Measurements from ENCODE around the gene CACNB2. TPM values are rescaled to one million over a fixed set of nuclear protein-coding genes. Genes with fewer than 3 reads are reported as not detected.
"Not testable (repeated sequence)": the region's sequence is repeated elsewhere in the genome, so short reads cannot be mapped to it uniquely, and the experiment has no call there.

CACNB2 gene
- total and polyA plus RNA-seq, 5 donors = 13.1 to 51.1 (median 41.0) TPM

GRCh38 chr10:18423058-18423637 lies 282.9 kb downstream of the CACNB2 start:
- intact Hi-C loops (cut with DNase I) = no loop called here
- no peaks in the 10 kb centered on the region for H3K27me3 ChIP-seq (ENCODE audit: control insufficient read depth, insufficient read depth)
- DNase-seq (no peak), ATAC-seq (no peak)
- no peak overlapping the region for H3K27ac ChIP-seq (ENCODE audit: low read length)
- 31% methylated on average over 4 of the region's 4 CpGs for WGBS
- no peak overlapping the region for H3K4me3 ChIP-seq (ENCODE audit: low read length)
- H3K9me3 ChIP-seq (ENCODE audit: control insufficient read depth, low read length) = no peaks in the 10 kb centered on the region
- H3K4me1 ChIP-seq (ENCODE audit: control insufficient read depth, insufficient read depth, low read length) = no peaks in the 10 kb centered on the region

DNA sequence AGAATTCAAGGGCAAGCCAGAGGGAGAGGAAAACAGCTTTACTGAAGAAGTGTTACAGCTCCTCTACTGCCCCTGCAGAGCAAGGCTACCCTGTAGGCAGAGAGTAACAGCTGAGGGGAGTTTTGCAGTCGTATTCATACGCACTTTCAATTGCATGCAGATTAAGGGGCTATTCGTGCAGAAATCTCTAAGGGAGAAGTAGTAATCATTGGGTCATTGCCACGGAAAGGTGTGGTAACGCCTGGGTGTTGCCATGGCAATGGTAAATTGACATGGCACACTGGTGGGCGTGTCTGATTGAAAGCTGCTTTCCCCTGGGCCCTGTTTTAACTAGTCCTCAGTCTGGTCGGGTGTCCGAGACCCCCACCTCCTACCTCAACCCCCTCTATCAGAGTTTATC lies 284.0 kb downstream of the CACNB2 start:
- peak in 1 of 2 donors; percentile 25 for ATAC-seq
- intact Hi-C loops (cut with DNase I) = no loop called here

GRCh38 chr10:18429335-18429734 lies 289.1 kb downstream of the CACNB2 start:
- intact Hi-C loops (cut with DNase I) = no loop called here
- Histone ChIP-seq H3K4me3 (ENCODE audit: low read length) (no peak overlapping the region), H3K27me3 (ENCODE audit: control insufficient read depth, insufficient read depth) (no peaks in the 10 kb centered on the region), H3K4me1 (ENCODE audit: control insufficient read depth, insufficient read depth, low read length) (no peaks in the 10 kb centered on the region), H3K9me3 (ENCODE audit: control insufficient read depth, low read length) (no peaks in the 10 kb centered on the region), H3K27ac (ENCODE audit: low read length) (no peak overlapping the region)
- DNase-seq (no peak), ATAC-seq (no peak)
- 77% methylated on average over 3 of the region's 3 CpGs for WGBS

More for the DNA sequence above, 284.0 kb downstream of the CACNB2 start:
- WGBS = 31% methylated on average over 8 of the region's 8 CpGs
- H3K27ac ChIP-seq (ENCODE audit: low read length) = no peak overlapping the region
- no peaks in the 10 kb centered on the region for H3K4me1 ChIP-seq (ENCODE audit: control insufficient read depth, insufficient read depth, low read length)
- no peaks in the 10 kb centered on the region for H3K27me3 ChIP-seq (ENCODE audit: control insufficient read depth, insufficient read depth)
- H3K4me3 ChIP-seq (ENCODE audit: low read length) = no peak overlapping the region
- H3K9me3 ChIP-seq (ENCODE audit: control insufficient read depth, low read length) = no peaks in the 10 kb centered on the region
- DNase-seq = no peak

- Histone ChIP-seq H3K27ac (ENCODE audit: low read length) (no peak overlapping the region), H3K4me1 (ENCODE audit: control insufficient read depth, insufficient read depth, low read length) (peaks cover 1% of the 10 kb centered on the region), H3K27me3 (ENCODE audit: control insufficient read depth, insufficient read depth) (no peaks in the 10 kb centered on the region), H3K9me3 (ENCODE audit: control insufficient read depth, low read length) (no peaks in the 10 kb centered on the region), H3K4me3 (ENCODE audit: low read length) (no peak overlapping the region)
- intact Hi-C loops (cut with DNase I) = no loop called here
- DNase-seq = no peak
- no peak for ATAC-seq
- 80% methylated on average over 1 of the region's 1 CpG for WGBS
Observed at GRCh38 chr10:18436902-18437301, 296.7 kb downstream of the CACNB2 start.

DNA sequence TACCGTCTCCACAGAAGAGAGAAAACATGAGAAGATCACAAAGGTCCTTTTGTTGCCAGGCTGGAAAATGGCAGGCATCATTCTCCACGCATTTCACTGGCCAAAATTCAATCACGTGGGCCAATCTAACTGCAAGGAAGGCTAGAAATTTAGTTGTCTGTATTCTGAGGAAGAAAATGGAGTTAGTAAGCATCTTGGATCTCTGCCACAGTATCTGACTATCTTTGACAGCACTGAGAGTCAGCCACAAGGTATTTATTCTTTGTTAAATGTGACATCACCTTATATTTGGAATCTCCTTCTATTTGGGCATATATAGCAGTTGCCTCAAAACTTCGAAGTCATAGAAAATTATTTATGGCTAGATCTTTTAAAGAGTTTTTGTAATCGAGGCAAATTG lies 297.3 kb downstream of the CACNB2 start:
- Histone ChIP-seq H3K9me3 (ENCODE audit: control insufficient read depth, low read length) (no peaks in the 10 kb centered on the region), H3K27me3 (ENCODE audit: control insufficient read depth, insufficient read depth) (no peaks in the 10 kb centered on the region), H3K27ac (ENCODE audit: low read length) (no peak overlapping the region), H3K4me1 (ENCODE audit: control insufficient read depth, insufficient read depth, low read length) (peaks cover 1% of the 10 kb centered on the region), H3K4me3 (ENCODE audit: low read length) (no peak overlapping the region)
- DNase-seq (no peak), ATAC-seq (no peak)
- intact Hi-C loops (cut with DNase I) = no loop called here
- 65% methylated on average over 5 of the region's 5 CpGs for WGBS

GRCh38 chr10:18438361-18439126 lies 298.3 kb downstream of the CACNB2 start:
- peak overlapping the region; percentile 86 for H3K27ac ChIP-seq (ENCODE audit: low read length)

GRCh38 chr10:18439601-18440000 lies 299.4 kb downstream of the CACNB2 start:
- H3K4me3 ChIP-seq (ENCODE audit: low read length) = no peak overlapping the region
- H3K9me3 ChIP-seq (ENCODE audit: control insufficient read depth, low read length) = no peaks in the 10 kb centered on the region
- intact Hi-C loops (cut with DNase I) = no loop called here
- no peak for DNase-seq
- WGBS = 64% methylated on average over 4 of the region's 4 CpGs
- H3K27me3 ChIP-seq (ENCODE audit: control insufficient read depth, insufficient read depth) = no peaks in the 10 kb centered on the region
- H3K4me1 ChIP-seq (ENCODE audit: control insufficient read depth, insufficient read depth, low read length) = peaks cover 1% of the 10 kb centered on the region
- ATAC-seq = peak in 1 of 2 donors; percentile 43
- peak overlapping the region; percentile 70 for H3K27ac ChIP-seq (ENCODE audit: low read length)

More at GRCh38 chr10:18438361-18439126, 298.3 kb downstream of the CACNB2 start:
- no peaks in the 10 kb centered on the region for H3K27me3 ChIP-seq (ENCODE audit: control insufficient read depth, insufficient read depth)
- intact Hi-C loops (cut with DNase I) = no loop called here
- DNase-seq = no peak
- 66% methylated on average over 17 of the region's 17 CpGs for WGBS
- peaks cover 1% of the 10 kb centered on the region for H3K4me1 ChIP-seq (ENCODE audit: control insufficient read depth, insufficient read depth, low read length)
- peak; percentile 84 to 89 for ATAC-seq
- no peaks in the 10 kb centered on the region for H3K9me3 ChIP-seq (ENCODE audit: control insufficient read depth, low read length)
- no peak overlapping the region for H3K4me3 ChIP-seq (ENCODE audit: low read length)

DNA sequence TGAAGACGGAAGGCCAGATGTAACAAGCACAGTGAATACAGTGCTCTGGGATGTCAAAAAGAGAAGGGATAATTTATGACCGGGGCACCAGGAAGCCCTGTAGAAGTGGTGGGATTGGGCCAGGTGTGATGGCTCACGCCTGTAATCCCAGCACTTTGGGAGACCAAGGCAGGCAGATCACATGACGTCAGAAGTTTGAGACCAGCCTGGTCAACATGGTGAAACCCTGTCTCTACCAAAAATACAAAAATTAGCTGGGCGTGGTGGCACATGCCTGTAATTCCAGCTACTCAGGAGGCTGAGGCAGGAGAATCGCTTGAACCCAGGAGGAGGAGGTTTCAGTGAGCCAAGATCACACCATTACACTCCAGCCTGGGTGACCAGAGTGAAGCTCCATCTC lies 305.4 kb downstream of the CACNB2 start:
- H3K27me3 ChIP-seq (ENCODE audit: control insufficient read depth, insufficient read depth); H3K9me3 ChIP-seq (ENCODE audit: control insufficient read depth, low read length); ATAC-seq; H3K27ac ChIP-seq (ENCODE audit: low read length); H3K4me3 ChIP-seq (ENCODE audit: low read length); H3K4me1 ChIP-seq (ENCODE audit: control insufficient read depth, insufficient read depth, low read length); intact Hi-C loops (cut with DNase I); DNase-seq: not testable (repeated sequence)
- WGBS = 80% methylated on average over 6 of the region's 6 CpGs

- intact Hi-C loops (cut with DNase I) = no loop called here
- Histone ChIP-seq H3K4me3 (ENCODE audit: low read length) (no peak overlapping the region), H3K9me3 (ENCODE audit: control insufficient read depth, low read length) (no peaks in the 10 kb centered on the region), H3K27me3 (ENCODE audit: control insufficient read depth, insufficient read depth) (no peaks in the 10 kb centered on the region), H3K27ac (ENCODE audit: low read length) (no peak overlapping the region), H3K4me1 (ENCODE audit: control insufficient read depth, insufficient read depth, low read length) (peaks cover 4% of the 10 kb centered on the region)
- ATAC-seq = no peak
- DNase-seq = no peak
Observed at GRCh38 chr10:18446205-18446604, 306.0 kb downstream of the CACNB2 start.

DNA sequence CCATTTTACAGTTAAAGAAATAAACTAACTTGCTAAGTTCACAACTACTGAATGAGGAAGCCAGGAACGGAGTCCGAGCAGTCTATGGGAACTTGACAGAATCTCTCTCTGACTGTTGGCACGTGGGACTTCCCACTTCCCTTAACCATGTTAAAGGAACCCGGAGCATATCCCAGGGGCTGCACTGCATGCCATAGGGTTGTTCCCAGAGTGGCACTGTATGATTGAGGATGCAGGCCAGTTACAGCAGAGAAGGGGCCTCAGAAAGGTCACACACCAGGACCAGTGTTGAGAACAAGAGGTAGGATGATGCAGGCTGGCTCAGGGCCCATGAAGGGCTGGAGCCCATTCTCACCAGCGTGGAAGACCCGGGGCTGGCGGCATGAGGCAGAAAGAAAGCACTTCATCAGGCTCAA lies 309.4 kb downstream of the CACNB2 start:
- intact Hi-C loops (cut with DNase I) = no loop called here

GRCh38 chr10:18450298-18450697 lies 310.1 kb downstream of the CACNB2 start:
- Histone ChIP-seq H3K27me3 (ENCODE audit: control insufficient read depth, insufficient read depth) (no peaks in the 10 kb centered on the region), H3K9me3 (ENCODE audit: control insufficient read depth, low read length) (no peaks in the 10 kb centered on the region), H3K4me1 (ENCODE audit: control insufficient read depth, insufficient read depth, low read length) (peaks cover 4% of the 10 kb centered on the region), H3K4me3 (ENCODE audit: low read length) (no peak overlapping the region), H3K27ac (ENCODE audit: low read length) (no peak overlapping the region)
- intact Hi-C loops (cut with DNase I) = no loop called here
- no peak for DNase-seq
- 77% methylated on average over 6 of the region's 6 CpGs for WGBS
- ATAC-seq = no peak

More for the DNA sequence above, 309.4 kb downstream of the CACNB2 start:
- DNase-seq = no peak
- H3K4me3 ChIP-seq (ENCODE audit: low read length) = no peak overlapping the region
- no peaks in the 10 kb centered on the region for H3K27me3 ChIP-seq (ENCODE audit: control insufficient read depth, insufficient read depth)
- WGBS = 25% methylated on average over 7 of the region's 7 CpGs
- H3K27ac ChIP-seq (ENCODE audit: low read length) = peak overlapping the region; percentile 64
- H3K9me3 ChIP-seq (ENCODE audit: control insufficient read depth, low read length) = no peaks in the 10 kb centered on the region
- ATAC-seq = peak; percentile 32 to 56
- peaks cover 4% of the 10 kb centered on the region for H3K4me1 ChIP-seq (ENCODE audit: control insufficient read depth, insufficient read depth, low read length)
